NCI-H1105 (cell line): ENCODE measurements around the gene ISM2.

Source experiments
- DNase-seq: peaks from one replicate; lab custom pipeline; 2025; lab: John Stamatoyannopoulos, UW

ISM2 gene

DNA sequence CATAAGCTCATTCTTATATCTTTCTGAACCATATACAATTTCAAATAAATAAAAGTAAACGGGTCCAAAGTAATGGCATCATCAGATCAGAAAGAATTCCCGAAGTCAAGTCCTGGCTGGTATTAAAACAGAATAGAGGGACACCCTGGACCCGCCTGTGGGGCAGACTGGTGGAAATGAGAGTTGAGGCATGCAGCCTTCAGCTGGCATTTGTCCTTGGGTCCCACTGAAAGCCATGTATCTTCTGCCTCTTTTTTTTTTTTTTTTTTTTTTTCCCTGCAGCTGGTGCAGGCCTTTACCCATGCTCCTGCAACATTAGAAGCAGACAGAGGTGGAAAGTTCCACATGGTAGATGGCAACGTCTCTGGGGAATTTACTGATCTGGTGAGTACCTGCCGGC is 30.8 kb downstream of the ISM2 start:
- no peak for DNase-seq

DNA sequence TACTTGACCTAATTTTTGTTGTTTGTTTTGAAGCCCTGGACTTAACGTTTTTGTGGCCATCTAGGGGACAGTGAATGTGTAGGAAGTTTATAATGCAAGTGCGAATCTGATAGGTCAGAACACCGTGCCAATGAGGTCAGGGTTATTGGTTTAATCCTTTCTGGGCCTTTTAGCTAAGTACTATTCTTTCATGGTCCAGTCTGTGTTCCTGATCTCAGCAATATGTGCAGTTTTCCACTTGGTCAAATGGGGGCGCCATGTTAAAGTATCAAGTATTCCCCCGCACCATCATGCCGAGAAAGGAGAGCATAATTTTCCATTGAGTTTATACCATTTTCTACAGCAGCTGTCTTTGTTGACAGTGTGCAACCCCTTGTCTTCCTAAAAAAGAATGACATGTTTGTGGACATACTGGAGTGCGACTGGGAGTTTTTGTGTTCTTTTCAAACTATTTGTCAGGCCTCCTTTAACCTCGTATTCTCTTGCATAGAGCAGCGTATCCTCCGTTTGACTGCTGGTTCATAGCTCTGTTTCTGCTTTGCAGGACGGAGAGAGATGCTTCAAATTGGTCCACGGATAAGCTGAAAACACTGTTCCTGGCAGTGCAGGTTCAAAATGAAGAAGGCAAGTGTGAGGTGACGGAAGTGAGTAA is 39.4 kb downstream of the ISM2 start:
- DNase-seq = peak; percentile 10

DNA sequence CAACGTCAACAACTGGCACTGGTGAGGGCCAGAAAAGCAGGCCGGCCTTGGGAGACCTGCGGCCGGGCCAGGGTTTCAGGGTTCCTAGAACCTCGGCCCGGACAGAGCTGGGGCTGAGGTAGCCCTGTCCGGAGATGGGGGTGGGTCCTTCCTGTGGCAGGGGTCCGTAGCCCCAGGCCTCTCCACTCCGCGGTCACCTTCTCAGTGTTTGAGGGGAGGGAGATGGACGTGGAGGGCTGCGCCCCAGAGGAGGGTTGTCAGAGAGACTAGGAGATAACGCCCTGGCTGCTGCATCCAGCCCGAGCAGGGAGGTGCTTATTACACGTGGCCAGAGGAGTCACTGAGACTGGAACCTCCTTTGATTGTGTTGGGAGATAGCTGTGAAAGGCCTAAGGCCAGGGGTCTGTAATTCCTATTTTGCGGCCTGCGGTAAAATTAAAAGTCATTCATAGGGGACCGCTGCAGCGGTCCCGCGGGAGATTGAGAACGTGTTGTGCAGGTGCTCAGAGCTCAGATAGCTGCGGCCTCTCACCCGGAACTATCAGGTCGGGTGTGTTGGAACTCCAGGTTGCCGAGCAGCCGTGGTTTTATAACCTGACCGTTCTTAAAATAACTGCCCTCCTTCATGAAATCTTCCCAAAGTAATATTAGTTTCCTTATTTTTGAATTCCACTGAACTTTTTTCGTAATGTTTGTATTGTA is 40.2 kb downstream of the ISM2 start:
- DNase-seq = no peak

DNA sequence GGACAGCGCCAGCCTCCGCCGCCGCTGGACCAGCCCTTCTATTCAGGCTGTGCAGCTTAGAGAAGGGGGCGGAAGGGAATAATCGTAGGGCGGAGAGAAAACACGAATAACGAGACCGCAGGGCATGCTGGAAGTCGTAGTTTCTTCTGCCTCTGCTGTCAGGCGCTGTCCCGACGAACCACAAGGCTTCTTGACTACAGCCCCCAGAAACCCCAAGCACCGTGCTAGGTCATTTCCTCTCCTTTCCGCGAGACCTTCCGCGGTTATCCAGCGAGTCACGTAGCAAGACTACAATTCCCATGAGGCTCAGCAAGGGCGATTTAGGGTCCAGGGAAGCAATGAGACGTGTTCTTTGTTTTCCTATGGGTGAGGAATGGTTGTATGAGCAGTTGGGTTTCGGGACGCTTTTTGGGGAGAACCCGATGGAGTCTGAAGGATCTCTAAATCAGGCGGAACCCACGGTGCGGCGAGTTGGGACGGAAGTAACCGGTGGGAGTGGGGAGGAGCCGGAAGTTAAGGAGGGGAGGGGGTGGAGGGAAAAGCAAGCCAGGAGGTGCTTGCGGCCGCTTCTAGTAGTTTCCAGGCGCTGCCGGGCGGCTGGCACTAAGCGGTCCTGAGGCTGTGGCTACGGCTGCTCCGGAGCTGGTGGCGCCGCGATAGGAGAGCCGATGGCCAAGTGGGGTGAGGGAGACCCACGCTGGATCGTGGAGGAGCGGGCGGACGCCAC is 40.9 kb downstream of the ISM2 start, which contains the start of the genes AHSA1 and VIPAS39:
Gene AHSA1, plus strand, starts transcription at position 572 of the 727 bp plus-strand sequence. Its CDS starts 97 bp downstream, at position 669.
Gene VIPAS39, minus strand, starts transcription at position 80 of the 727 bp plus-strand sequence. CDS start 3,499 bp downstream, outside the sequence.
- peak; percentile 98 for DNase-seq

DNA sequence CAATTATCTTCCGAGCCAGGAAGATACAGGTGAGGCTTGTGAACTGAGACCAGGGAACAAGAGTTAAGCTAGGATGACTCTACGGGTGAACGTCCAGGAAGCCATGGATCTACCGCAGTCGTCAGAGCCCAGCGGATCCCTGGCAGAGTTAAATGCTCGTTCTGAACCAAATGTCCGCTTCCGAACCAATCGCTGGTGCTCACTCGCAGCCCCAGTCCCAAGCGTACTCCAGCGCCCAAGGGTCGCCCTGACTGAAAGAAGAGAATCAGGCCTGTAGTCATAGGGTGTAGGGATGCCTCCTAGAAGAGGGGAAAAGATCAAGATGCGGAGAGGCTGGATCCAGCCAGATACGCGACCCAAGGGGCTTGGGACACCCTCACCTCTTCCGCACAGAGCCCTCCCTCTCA is 41.5 kb downstream of the ISM2 start:
- DNase-seq = peak; percentile 53

DNA sequence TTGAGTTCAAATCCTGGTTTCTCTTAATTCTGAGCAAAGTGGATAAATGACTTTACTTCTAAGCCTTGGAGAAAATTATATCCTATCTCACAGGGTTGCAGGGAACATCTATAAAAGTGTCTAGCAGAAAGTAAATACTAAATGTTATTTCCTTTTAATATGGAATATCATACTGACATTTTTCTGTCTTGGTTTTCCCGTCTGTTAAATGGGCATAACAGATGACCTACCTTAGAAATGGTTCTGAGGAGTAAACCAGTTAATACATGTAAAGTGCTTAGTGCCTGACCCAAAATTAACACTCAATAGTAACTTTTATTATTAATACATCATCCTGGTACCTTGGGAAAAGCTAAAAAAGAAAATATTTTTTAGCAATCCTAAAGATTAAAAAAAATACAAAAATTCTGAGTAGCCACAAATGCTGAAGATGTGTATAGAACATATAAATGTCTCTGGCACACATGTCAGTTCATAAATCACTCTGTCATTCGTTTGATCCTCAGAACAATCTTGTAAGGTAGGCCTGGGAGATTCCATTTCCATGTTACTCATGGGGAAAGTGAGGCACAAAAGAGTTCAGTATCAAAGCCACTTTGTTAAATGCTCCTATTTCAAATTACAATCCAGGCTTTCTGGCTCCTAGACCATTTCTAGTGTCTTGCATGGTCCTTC is 42.5 kb downstream of the ISM2 start:
- DNase-seq = no peak

DNA sequence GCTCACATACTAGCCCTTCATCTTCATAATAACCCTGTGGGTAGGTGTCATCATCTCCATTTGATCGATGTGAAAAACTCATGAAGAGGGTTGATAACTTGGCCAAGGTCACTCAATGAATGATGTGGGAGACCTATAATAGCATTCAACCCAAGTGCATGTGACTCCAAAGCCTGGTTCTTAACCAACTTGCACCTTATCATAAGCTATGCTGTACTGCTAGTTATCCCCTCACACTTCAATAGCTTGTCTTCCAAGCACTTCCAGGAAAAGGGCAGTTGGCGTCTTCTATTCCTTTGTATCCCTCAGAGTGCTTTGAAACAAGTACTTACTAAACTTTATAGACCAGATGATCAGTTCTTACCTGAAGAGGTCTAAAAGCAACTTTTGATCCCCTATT is 56.4 kb downstream of the ISM2 start:
- no peak for DNase-seq

DNA sequence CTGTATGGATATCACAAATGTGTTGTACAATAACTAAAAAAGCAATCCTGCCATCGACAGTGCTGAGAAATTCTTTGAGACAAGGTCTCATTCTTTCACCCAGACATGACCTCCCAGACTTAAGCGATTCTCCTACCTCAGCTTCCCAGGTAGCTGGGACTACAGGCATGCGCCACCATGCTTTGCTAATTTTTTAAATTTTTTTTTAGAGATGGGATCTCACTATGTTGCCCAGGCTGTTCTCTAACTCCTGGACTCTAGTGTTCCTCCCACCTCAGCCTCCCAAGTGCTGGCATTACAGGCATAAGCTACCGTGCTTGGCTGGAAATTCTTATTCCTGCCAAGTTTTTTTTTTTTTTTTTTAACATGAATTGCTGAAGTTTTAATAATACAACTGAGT is 58.8 kb downstream of the ISM2 start:
- DNase-seq = no peak

DNA sequence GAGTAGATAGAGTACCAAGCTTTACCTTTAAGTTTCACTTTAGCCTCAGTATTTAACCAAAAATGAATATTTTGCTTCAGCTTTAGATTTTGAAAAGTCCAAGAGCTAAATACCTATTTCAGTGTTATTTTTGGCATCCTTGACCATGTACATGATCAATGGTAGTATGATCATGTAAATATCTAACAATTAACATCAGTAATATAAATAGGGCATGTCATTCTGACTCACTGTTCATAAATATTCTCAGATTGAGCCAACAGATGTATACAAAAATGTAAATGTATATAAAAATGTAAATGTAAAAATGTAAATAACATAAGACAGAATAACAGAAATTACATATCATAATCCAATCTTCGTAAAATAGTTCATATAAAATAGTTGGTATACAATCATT is 60.0 kb downstream of the ISM2 start:
- DNase-seq = no peak

DNA sequence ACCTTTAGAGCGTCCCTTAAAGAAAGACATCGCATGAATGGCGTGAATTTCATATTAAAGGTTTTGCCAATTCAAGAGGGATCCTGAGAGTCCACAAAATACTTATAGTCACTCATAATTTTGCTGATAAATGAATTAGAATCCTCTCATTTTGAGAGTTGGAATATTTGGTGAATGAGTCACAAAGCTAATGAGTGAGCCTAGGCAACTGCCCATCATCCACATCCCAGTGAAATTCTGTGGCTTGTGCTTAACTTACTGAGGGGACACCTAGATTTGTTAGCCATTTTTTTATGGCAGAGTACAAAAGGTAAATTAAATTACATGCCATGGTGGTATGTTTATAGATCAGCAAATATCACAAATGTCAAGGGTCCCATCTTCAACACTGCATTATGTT is 62.6 kb downstream of the ISM2 start:
- no peak for DNase-seq

DNA sequence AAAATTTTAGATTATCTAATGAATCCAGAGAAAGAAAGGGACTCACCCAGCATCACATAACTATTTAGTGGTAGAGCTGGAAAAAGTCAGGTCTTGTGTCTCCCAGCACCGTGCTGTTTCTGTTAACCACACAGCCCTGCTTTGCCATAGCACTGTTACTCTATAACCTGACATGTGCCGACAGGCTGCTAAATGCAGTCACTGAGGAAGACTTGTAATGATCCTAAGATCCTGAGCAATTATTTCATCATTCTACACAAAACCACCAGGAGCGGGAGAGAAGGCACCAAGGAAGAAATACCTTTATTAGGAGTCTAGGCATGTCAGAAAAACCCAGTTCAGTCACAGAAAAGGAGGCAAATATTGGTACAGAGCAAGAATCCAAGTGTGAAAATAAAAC is 72.2 kb downstream of the ISM2 start:
- DNase-seq = no peak

DNA sequence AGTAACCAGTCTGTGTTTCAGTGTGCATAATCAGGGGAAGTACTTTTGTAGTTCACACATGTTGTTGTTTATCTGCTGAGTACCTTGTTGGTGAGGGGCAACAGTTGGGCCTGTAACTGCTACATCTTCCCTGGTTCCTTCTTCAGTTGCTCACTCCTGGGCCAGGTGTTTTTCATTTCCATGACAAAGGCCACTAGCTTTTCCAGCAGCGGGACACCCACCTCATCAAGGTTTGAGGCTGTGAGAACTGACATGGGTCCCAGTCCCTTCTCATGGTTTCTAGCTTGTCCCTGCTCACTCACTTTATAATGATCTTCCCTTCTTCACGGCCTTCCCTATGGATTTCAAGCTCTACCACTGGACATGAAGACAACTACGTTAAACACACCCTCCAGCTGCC is 73.8 kb downstream of the ISM2 start:
- no peak for DNase-seq
